Measurements from ENCODE around the gene WDR44. TPM values are rescaled to one million over a fixed set of nuclear protein-coding genes. Genes with fewer than 3 reads are reported as not detected.
A peak's percentile ranks its signal among the peaks of the same experiment; 100 is the strongest.
"Not testable (repeated sequence)": the region's sequence is repeated elsewhere in the genome, so short reads cannot be mapped to it uniquely, and the experiment has no call there.

The WDR44 gene
- polyA plus RNA-seq, 2 of the 4 experiments (the other 2 are of a cell fraction) = 9.9 to 22.1 TPM

DNA sequence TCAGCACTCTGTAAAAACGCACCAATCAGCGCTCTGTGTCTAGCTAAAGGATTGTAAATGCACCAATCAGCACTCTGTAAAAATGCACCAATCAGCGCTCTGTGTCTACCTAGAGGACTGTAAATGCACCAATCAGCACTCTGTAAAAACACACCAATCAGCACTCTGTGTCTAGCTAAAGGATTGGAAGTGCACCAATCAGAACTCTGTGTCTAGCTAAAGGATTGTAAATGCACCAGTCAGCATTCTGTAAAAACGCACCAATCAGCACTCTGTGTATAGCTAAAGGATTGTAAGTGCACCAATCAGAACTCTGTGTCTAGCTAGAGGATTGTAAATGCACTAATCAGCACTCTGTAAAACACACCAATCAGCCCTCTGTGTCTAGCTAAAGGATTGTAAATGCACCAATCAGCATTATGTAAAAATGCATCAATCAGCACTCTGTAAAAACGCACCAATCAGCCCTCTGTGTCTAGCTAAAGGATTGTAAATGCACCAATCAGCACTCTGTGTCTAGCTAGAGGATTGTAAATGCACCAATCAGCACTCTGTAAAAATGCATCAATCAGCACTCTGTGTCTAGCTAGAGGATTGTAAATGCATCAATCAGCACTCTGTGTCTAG lies 124.9 kb downstream of the WDR44 start:
- CTCF ChIA-PET = interaction anchor here (1.2 to 4.9 kb wide), 3 partner anchors 10 to 131 kb away, joined by 3 to 21 read pairs (median 7); no protein-coding TSS in a partner anchor
- FAIRE-seq, ATAC-seq: not testable (repeated sequence)

DNA sequence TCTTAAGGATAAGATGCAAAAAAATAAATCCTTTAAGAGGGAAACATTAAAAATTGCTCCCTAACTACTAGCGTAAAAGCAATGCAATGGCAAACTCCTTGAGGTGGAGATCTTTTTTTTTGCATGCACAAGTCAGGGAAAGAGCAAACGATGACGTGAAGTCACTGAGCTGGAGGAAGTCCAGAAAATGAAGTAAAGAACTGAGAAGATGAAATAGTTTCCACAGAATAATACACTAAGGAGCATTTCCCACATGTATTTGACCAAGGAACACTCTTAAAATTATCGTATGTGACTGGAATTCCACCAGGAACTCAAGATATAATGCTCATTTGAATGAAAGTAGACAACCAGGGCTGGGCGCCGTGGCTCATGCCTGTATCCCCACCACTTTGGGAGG lies 128.7 kb downstream of the WDR44 start:
- no peak for ATAC-seq
- FAIRE-seq = no peak
- Histone ChIP-seq H3K4me2 (no peak overlapping the region), H3K9me3 (0 out of 3 replicates have a peak, but pooled peaks cover 9% of the 10 kb centered on the region), H3K4me3 (no peak overlapping the region), H3K27ac (no peak overlapping the region), H3K4me1 (no peaks in the 10 kb centered on the region)
- ChIA-PET POLR2A (no interaction called here), CTCF (no interaction called here)
- TF ChIP-seq HOXB5 (CRISPR knock-in tag; IDR thresholded peaks at IDR 0.05) = no peak
- TF ChIP-seq SMC3 (IDR thresholded peaks at IDR 0.05) = no peak
- TF ChIP-seq, protein P1, sequence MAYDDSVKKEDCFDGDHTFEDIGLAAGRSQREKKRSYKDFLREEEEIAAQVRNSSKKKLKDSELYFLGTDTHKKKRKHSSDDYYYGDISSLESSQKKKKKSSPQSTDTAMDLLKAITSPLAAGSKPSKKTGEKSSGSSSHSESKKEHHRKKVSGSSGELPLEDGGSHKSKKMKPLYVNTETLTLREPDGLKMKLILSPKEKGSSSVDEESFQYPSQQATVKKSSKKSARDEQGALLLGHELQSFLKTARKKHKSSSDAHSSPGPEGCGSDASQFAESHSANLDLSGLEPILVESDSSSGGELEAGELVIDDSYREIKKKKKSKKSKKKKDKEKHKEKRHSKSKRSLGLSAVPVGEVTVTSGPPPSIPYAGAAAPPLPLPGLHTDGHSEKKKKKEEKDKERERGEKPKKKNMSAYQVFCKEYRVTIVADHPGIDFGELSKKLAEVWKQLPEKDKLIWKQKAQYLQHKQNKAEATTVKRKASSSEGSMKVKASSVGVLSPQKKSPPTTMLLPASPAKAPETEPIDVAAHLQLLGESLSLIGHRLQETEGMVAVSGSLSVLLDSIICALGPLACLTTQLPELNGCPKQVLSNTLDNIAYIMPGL (CRISPR knock-in tag; IDR thresholded peaks at IDR 0.05; ENCODE audit: borderline replicate concordance) = no peak
- TF ChIP-seq PHF8 (IDR thresholded peaks at IDR 0.05; ENCODE audit: borderline replicate concordance, low read depth) = no peak
- TF ChIP-seq, protein P2, sequence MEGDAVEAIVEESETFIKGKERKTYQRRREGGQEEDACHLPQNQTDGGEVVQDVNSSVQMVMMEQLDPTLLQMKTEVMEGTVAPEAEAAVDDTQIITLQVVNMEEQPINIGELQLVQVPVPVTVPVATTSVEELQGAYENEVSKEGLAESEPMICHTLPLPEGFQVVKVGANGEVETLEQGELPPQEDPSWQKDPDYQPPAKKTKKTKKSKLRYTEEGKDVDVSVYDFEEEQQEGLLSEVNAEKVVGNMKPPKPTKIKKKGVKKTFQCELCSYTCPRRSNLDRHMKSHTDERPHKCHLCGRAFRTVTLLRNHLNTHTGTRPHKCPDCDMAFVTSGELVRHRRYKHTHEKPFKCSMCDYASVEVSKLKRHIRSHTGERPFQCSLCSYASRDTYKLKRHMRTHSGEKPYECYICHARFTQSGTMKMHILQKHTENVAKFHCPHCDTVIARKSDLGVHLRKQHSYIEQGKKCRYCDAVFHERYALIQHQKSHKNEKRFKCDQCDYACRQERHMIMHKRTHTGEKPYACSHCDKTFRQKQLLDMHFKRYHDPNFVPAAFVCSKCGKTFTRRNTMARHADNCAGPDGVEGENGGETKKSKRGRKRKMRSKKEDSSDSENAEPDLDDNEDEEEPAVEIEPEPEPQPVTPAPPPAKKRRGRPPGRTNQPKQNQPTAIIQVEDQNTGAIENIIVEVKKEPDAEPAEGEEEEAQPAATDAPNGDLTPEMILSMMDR (IDR thresholded peaks at IDR 0.05) = no peak
- no peak for TF ChIP-seq BHLHE40 (IDR thresholded peaks at IDR 0.05; ENCODE audit: low read depth, low read length)
- no peak for TF ChIP-seq RAD21 (conservative IDR thresholded peaks at IDR 0.05 in 1 of 2, IDR thresholded peaks at IDR 0.05 in 1 of 2)
- no peak for DNase-seq (ENCODE audit: low read depth in 1 of 2, low spot score in 1 of 2)
- WGBS (ENCODE audit: missing lambda C conversion rate) = 41% methylated on average over 4 of the region's 6 CpGs

More for the DNA sequence above, 124.9 kb downstream of the WDR44 start:
- H3K4me2 ChIP-seq; H3K4me1 ChIP-seq; H3K4me3 ChIP-seq; H3K27ac ChIP-seq; POLR2A ChIA-PET; DNase-seq (ENCODE audit: low read depth in 1 of 2, low spot score in 1 of 2); H3K9me3 ChIP-seq: not testable (repeated sequence)
- TF ChIP-seq MAFK (IDR thresholded peaks at IDR 0.05; ENCODE audit: partially characterized antibody) = peak; percentile 84
- WGBS (ENCODE audit: missing lambda C conversion rate) = 66% methylated on average over 5 of the region's 5 CpGs

DNA sequence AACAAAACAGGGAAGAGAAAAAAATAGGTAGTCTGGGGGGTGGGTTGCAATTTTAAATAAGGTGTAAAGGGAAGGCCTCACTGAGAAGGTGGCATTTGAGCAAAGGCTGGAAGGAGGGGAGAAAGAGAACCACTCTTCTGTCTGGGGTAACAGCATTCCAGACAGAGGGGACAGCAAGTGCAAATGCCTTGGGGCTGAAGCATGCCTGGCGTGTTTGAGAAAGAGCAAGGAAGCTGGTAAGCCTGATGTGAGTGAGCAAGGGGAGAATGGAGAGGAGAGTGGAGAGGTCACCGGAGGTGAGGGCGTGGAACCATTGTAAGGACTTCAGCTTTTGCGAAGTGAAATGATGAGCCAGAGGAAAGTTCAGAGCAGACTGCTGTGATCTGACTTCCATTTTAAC lies 130.0 kb downstream of the WDR44 start:
- no peak for DNase-seq (ENCODE audit: low read depth in 1 of 2, low spot score in 1 of 2)
- H3K4me1 ChIP-seq = no peaks in the 10 kb centered on the region
- no peak overlapping the region for H3K4me2 ChIP-seq
- ChIA-PET CTCF (interaction anchor here (1.4 kb wide), 1 partner anchor 17 kb away, joined by 3 read pairs; no protein-coding TSS in a partner anchor), POLR2A (no interaction called here)
- 0 out of 3 replicates have a peak, but pooled peaks cover 2% of the 10 kb centered on the region for H3K9me3 ChIP-seq
- WGBS (ENCODE audit: missing lambda C conversion rate) = 92% methylated on average over 4 of the region's 4 CpGs
- ATAC-seq = no peak
- no peak overlapping the region for H3K27ac ChIP-seq
- FAIRE-seq = no peak
- H3K4me3 ChIP-seq = no peak overlapping the region
- TF ChIP-seq PHF8 (IDR thresholded peaks at IDR 0.05; ENCODE audit: borderline replicate concordance, low read depth) (no peak), TFCP2L1 (CRISPR knock-in tag; IDR thresholded peaks at IDR 0.05) (no peak), KDM1A (IDR thresholded peaks at IDR 0.05; ENCODE audit: low read depth) (no peak), RCOR1 (IDR thresholded peaks at IDR 0.05; ENCODE audit: low read depth, low read length) (no peak), FOSL2 (IDR thresholded peaks at IDR 0.05) (no peak), FOSL2 (CRISPR knock-in tag; IDR thresholded peaks at IDR 0.05) (no peak), RAD21 (conservative IDR thresholded peaks at IDR 0.05 in 1 of 2, IDR thresholded peaks at IDR 0.05 in 1 of 2) (no peak), BHLHE40 (IDR thresholded peaks at IDR 0.05; ENCODE audit: low read depth, low read length) (no peak), GATA3 (IDR thresholded peaks at IDR 0.05; ENCODE audit: borderline replicate concordance) (no peak), CHD4 (IDR thresholded peaks at IDR 0.05; ENCODE audit: borderline replicate concordance) (no peak), POLR2A (IDR thresholded peaks at IDR 0.05; ENCODE audit: low read length) (no peak), HEYL (CRISPR knock-in tag; IDR thresholded peaks at IDR 0.05) (no peak)
- TF ChIP-seq, protein P3, sequence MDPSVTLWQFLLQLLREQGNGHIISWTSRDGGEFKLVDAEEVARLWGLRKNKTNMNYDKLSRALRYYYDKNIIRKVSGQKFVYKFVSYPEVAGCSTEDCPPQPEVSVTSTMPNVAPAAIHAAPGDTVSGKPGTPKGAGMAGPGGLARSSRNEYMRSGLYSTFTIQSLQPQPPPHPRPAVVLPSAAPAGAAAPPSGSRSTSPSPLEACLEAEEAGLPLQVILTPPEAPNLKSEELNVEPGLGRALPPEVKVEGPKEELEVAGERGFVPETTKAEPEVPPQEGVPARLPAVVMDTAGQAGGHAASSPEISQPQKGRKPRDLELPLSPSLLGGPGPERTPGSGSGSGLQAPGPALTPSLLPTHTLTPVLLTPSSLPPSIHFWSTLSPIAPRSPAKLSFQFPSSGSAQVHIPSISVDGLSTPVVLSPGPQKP (IDR thresholded peaks at IDR 0.05; ENCODE audit: low read depth, low read length) = no peak
- TF ChIP-seq, protein P2 (IDR thresholded peaks at IDR 0.05) = no peak
- TF ChIP-seq, protein P4, sequence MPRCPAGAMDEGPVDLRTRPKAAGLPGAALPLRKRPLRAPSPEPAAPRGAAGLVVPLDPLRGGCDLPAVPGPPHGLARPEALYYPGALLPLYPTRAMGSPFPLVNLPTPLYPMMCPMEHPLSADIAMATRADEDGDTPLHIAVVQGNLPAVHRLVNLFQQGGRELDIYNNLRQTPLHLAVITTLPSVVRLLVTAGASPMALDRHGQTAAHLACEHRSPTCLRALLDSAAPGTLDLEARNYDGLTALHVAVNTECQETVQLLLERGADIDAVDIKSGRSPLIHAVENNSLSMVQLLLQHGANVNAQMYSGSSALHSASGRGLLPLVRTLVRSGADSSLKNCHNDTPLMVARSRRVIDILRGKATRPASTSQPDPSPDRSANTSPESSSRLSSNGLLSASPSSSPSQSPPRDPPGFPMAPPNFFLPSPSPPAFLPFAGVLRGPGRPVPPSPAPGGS (IDR thresholded peaks at IDR 0.05) = no peak
- TF ChIP-seq, protein P5, sequence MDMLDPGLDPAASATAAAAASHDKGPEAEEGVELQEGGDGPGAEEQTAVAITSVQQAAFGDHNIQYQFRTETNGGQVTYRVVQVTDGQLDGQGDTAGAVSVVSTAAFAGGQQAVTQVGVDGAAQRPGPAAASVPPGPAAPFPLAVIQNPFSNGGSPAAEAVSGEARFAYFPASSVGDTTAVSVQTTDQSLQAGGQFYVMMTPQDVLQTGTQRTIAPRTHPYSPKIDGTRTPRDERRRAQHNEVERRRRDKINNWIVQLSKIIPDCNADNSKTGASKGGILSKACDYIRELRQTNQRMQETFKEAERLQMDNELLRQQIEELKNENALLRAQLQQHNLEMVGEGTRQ (IDR thresholded peaks at IDR 0.05) = no peak
- TF ChIP-seq, protein P6, sequence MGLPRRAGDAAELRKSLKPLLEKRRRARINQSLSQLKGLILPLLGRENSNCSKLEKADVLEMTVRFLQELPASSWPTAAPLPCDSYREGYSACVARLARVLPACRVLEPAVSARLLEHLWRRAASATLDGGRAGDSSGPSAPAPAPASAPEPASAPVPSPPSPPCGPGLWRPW (IDR thresholded peaks at IDR 0.05) = no peak
